ENCODE data around the gene RABGEF1. TPM values are rescaled to one million over a fixed set of nuclear protein-coding genes. Genes with fewer than 3 reads are reported as not detected.
"Not testable (repeated sequence)": the region's sequence is repeated elsewhere in the genome, so short reads cannot be mapped to it uniquely, and the experiment has no call there.

Gene RABGEF1
- total and polyA plus RNA-seq, 2 donors (not counting 1 experiment from before 2014, with no cell fraction given), result 41.6 to 47.9 TPM

GRCh38 chr7:66804001-66804400 is 63.5 kb downstream of the RABGEF1 start:
- H3K79me2 ChIP-seq (ENCODE audit: control insufficient read depth, insufficient read depth, low read length), result no peaks in the 10 kb centered on the region
- no peak overlapping the region for H2AFZ ChIP-seq (ENCODE audit: low read length)
- no peaks in the 10 kb centered on the region for H3K4me1 ChIP-seq (ENCODE audit: control insufficient read depth, extremely low read depth, insufficient read depth, low read length)
- no peak overlapping the region for H3K4me2 ChIP-seq (ENCODE audit: extremely low read depth, insufficient read depth, low read length)
- H3K27ac ChIP-seq (ENCODE audit: insufficient read depth, low read length), result no peak overlapping the region
- H3K9me3 ChIP-seq (ENCODE audit: control insufficient read depth, insufficient read depth, low read depth, low read length), result no peaks in the 10 kb centered on the region
- no peaks in the 10 kb centered on the region for H3K27me3 ChIP-seq (ENCODE audit: control insufficient read depth, insufficient read depth, low read length)
- no peaks in the 10 kb centered on the region for H4K20me1 ChIP-seq (ENCODE audit: control insufficient read depth, extremely low read depth, insufficient read depth, low read length)
- H3K36me3 ChIP-seq (ENCODE audit: control insufficient read depth, insufficient read depth, low read length), result peaks cover 8% of the 10 kb centered on the region
- peak in 1 of 2 donors; percentile 38 for DNase-seq (ENCODE audit: low read depth in 2 of 2)
- H3K4me3 ChIP-seq (replicated peaks in 1 of 4; ENCODE audit: control extremely low read depth in 1 of 4, insufficient read depth in 1 of 4, low read depth in 3 of 4, low read length in 4 of 4), result no peak overlapping the region
- H3K9ac ChIP-seq (ENCODE audit: insufficient read depth, low read length), result no peak overlapping the region
- TF ChIP-seq EZH2 (IDR thresholded peaks at IDR 0.05; ENCODE audit: low read length, missing control alignments), result no peak
- TF ChIP-seq, protein P1, sequence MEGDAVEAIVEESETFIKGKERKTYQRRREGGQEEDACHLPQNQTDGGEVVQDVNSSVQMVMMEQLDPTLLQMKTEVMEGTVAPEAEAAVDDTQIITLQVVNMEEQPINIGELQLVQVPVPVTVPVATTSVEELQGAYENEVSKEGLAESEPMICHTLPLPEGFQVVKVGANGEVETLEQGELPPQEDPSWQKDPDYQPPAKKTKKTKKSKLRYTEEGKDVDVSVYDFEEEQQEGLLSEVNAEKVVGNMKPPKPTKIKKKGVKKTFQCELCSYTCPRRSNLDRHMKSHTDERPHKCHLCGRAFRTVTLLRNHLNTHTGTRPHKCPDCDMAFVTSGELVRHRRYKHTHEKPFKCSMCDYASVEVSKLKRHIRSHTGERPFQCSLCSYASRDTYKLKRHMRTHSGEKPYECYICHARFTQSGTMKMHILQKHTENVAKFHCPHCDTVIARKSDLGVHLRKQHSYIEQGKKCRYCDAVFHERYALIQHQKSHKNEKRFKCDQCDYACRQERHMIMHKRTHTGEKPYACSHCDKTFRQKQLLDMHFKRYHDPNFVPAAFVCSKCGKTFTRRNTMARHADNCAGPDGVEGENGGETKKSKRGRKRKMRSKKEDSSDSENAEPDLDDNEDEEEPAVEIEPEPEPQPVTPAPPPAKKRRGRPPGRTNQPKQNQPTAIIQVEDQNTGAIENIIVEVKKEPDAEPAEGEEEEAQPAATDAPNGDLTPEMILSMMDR (conservative IDR thresholded peaks at IDR 0.05 in 1 of 2, IDR thresholded peaks at IDR 0.05 in 1 of 2; ENCODE audit: low read depth in 1 of 2, low read length in 2 of 2), result peak in 1 of 2 donors; percentile 9

- H4K20me1 ChIP-seq (ENCODE audit: control insufficient read depth, extremely low read depth, insufficient read depth, low read length), result no peaks in the 10 kb centered on the region
- no peaks in the 10 kb centered on the region for H3K27me3 ChIP-seq (ENCODE audit: control insufficient read depth, insufficient read depth, low read length)
- TF ChIP-seq, protein P1 (conservative IDR thresholded peaks at IDR 0.05 in 1 of 2, IDR thresholded peaks at IDR 0.05 in 1 of 2; ENCODE audit: low read depth in 1 of 2, low read length in 2 of 2), result no peak
- no peak for TF ChIP-seq EZH2 (IDR thresholded peaks at IDR 0.05; ENCODE audit: low read length, missing control alignments)
- H3K9ac ChIP-seq (ENCODE audit: insufficient read depth, low read length), result no peak overlapping the region
- peaks cover 8% of the 10 kb centered on the region for H3K36me3 ChIP-seq (ENCODE audit: control insufficient read depth, insufficient read depth, low read length)
- no peaks in the 10 kb centered on the region for H3K9me3 ChIP-seq (ENCODE audit: control insufficient read depth, insufficient read depth, low read depth, low read length)
- H3K27ac ChIP-seq (ENCODE audit: insufficient read depth, low read length), result no peak overlapping the region
- H3K4me3 ChIP-seq (replicated peaks in 1 of 4; ENCODE audit: control extremely low read depth in 1 of 4, insufficient read depth in 1 of 4, low read depth in 3 of 4, low read length in 4 of 4), result no peak overlapping the region
- no peak overlapping the region for H2AFZ ChIP-seq (ENCODE audit: low read length)
- no peaks in the 10 kb centered on the region for H3K4me1 ChIP-seq (ENCODE audit: control insufficient read depth, extremely low read depth, insufficient read depth, low read length)
- H3K79me2 ChIP-seq (ENCODE audit: control insufficient read depth, insufficient read depth, low read length), result no peaks in the 10 kb centered on the region
- no peak for DNase-seq (ENCODE audit: low read depth in 2 of 2)
- no peak overlapping the region for H3K4me2 ChIP-seq (ENCODE audit: extremely low read depth, insufficient read depth, low read length)
Observed at GRCh38 chr7:66807736-66808135, 67.2 kb downstream of the RABGEF1 start.

DNA sequence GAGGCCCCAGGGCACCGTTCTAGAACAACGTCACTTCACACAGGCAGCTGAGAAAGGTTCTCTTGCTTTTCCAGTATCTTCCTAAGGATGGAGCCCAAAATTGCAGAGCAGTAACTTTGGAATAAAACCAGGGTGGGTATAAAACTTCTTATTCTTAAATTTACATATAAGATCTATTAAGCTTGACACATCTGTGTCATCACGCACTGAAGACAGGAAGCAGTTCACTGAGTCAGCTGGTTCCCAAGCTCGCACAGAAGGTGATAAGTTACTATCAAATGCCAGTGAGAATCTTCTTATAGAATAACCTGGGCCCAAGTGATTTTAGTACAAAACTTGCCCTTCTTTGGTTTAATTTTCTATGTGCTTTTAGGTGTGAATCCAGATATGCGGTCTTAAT is 70.2 kb downstream of the RABGEF1 start:
- Histone ChIP-seq H3K4me1 (ENCODE audit: control insufficient read depth, extremely low read depth, insufficient read depth, low read length) (no peaks in the 10 kb centered on the region), H3K4me2 (ENCODE audit: extremely low read depth, insufficient read depth, low read length) (no peak overlapping the region), H3K9me3 (ENCODE audit: control insufficient read depth, insufficient read depth, low read depth, low read length) (no peaks in the 10 kb centered on the region), H3K9ac (ENCODE audit: insufficient read depth, low read length) (no peak overlapping the region), H4K20me1 (ENCODE audit: control insufficient read depth, extremely low read depth, insufficient read depth, low read length) (no peaks in the 10 kb centered on the region), H3K79me2 (ENCODE audit: control insufficient read depth, insufficient read depth, low read length) (no peaks in the 10 kb centered on the region), H3K4me3 (replicated peaks in 1 of 4; ENCODE audit: control extremely low read depth in 1 of 4, insufficient read depth in 1 of 4, low read depth in 3 of 4, low read length in 4 of 4) (no peak overlapping the region), H2AFZ (ENCODE audit: low read length) (no peak overlapping the region), H3K27ac (ENCODE audit: insufficient read depth, low read length) (no peak overlapping the region), H3K36me3 (ENCODE audit: control insufficient read depth, insufficient read depth, low read length) (peaks cover 7% of the 10 kb centered on the region), H3K27me3 (ENCODE audit: control insufficient read depth, insufficient read depth, low read length) (no peaks in the 10 kb centered on the region)
- no peak for DNase-seq (ENCODE audit: low read depth in 2 of 2)
- TF ChIP-seq, protein P1 (conservative IDR thresholded peaks at IDR 0.05 in 1 of 2, IDR thresholded peaks at IDR 0.05 in 1 of 2; ENCODE audit: low read depth in 1 of 2, low read length in 2 of 2), result no peak
- TF ChIP-seq EZH2 (IDR thresholded peaks at IDR 0.05; ENCODE audit: low read length, missing control alignments), result no peak

DNA sequence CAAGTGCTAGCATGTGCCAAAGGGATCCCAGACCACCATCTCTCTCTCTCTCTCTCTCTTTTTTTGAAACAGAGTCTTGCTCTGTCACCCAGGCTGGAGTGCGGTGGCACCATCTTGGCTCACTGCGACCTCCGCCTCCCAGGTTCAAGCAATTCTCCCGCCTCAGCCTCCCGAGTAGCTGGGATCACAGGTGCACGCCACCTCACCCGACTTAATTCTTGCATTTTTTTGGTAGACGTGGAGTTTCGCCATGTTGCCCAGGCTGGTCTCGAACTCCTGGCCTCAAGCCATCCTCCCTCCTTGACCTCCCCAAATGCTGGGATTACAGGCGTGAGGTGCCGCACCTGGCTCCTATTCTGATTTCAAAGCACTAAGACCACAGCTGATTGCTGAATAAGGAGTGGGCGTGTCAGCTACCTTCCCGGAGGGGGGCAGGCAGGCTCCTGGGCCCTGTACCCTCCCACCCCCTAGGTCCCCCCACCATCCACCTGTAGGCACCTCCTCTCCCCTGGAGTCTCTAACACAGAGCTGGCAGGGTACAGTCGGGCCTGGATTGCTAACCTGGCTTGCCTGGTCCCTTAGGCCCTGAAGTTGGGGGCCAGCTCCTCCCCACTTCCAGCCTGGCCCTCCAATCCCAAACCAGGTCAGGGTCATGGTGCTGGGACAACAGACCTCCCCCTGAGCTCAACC is 74.8 kb downstream of the RABGEF1 start:
- H3K27me3 ChIP-seq (ENCODE audit: control insufficient read depth, insufficient read depth, low read length), result not testable (repeated sequence)

More for the DNA sequence above, 74.8 kb downstream of the RABGEF1 start:
- not testable (repeated sequence) for H2AFZ ChIP-seq (ENCODE audit: low read length); H3K4me2 ChIP-seq (ENCODE audit: extremely low read depth, insufficient read depth, low read length); H3K9ac ChIP-seq (ENCODE audit: insufficient read depth, low read length); H3K27ac ChIP-seq (ENCODE audit: insufficient read depth, low read length); H4K20me1 ChIP-seq (ENCODE audit: control insufficient read depth, extremely low read depth, insufficient read depth, low read length); H3K4me3 ChIP-seq (replicated peaks in 1 of 4; ENCODE audit: control extremely low read depth in 1 of 4, insufficient read depth in 1 of 4, low read depth in 3 of 4, low read length in 4 of 4); H3K79me2 ChIP-seq (ENCODE audit: control insufficient read depth, insufficient read depth, low read length); H3K9me3 ChIP-seq (ENCODE audit: control insufficient read depth, insufficient read depth, low read depth, low read length); DNase-seq (ENCODE audit: low read depth in 2 of 2); H3K4me1 ChIP-seq (ENCODE audit: control insufficient read depth, extremely low read depth, insufficient read depth, low read length); H3K36me3 ChIP-seq (ENCODE audit: control insufficient read depth, insufficient read depth, low read length)
